Mononuclear cell (primary cell): ENCODE measurements around the gene TMEM43. TPM values are rescaled to one million over a fixed set of nuclear protein-coding genes. Genes with fewer than 3 reads are reported as not detected.

ENCODE experiments used
- H3K27me3 ChIP-seq: 2 replicates; pipeline ENCODE4 v1.6.0; 2011; ENCODE audit warnings: low read length, control low read depth; ENCODE audit not compliant: insufficient read depth
- H3K4me1 ChIP-seq: 2 replicates; pipeline ENCODE4 v1.5.1; 2011; ENCODE audit warnings: mild to moderate bottlenecking, low read length, control low read depth; ENCODE audit not compliant: insufficient read depth
- H3K4me3 ChIP-seq: 2 replicates; pipeline ENCODE4 v1.5.1; 2011; ENCODE audit warnings: mild to moderate bottlenecking, low read length, moderate library complexity
- H3K9me3 ChIP-seq: 2 replicates; pipeline ENCODE4 v1.5.1; 2011; ENCODE audit warnings: low read depth, mild to moderate bottlenecking, control low read depth, low read length
- total RNA-seq: library from RNA; depleted of rRNA; stranded (reverse); fragments of >200 nt; gene quantifications from one replicate; pipeline ENCODE4 v1.2.3, GENCODE V29; 2012

The TMEM43 gene
- total RNA-seq, 1 donor, result 23.7 TPM

GRCh38 chr3:14150078-14150477 is 25.2 kb downstream of the TMEM43 start:
- peaks cover 22% of the 10 kb centered on the region for H3K4me1 ChIP-seq
- H3K4me3 ChIP-seq, result no peak overlapping the region
- no peaks in the 10 kb centered on the region for H3K27me3 ChIP-seq
- no peaks in the 10 kb centered on the region for H3K9me3 ChIP-seq

GRCh38 chr3:14150491-14151230 is 25.8 kb downstream of the TMEM43 start:
- no peaks in the 10 kb centered on the region for H3K27me3 ChIP-seq
- H3K9me3 ChIP-seq, result no peaks in the 10 kb centered on the region
- no peak overlapping the region for H3K4me3 ChIP-seq
- H3K4me1 ChIP-seq, result peaks cover 16% of the 10 kb centered on the region

GRCh38 chr3:14151471-14152083 is 26.7 kb downstream of the TMEM43 start:
- no peak overlapping the region for H3K4me3 ChIP-seq
- H3K9me3 ChIP-seq, result no peaks in the 10 kb centered on the region
- peaks cover 9% of the 10 kb centered on the region for H3K4me1 ChIP-seq

GRCh38 chr3:14152233-14152962 is 27.5 kb downstream of the TMEM43 start:
- no peaks in the 10 kb centered on the region for H3K27me3 ChIP-seq
- H3K4me1 ChIP-seq, result peaks cover under 1% of the 10 kb centered on the region
- no peaks in the 10 kb centered on the region for H3K9me3 ChIP-seq
- no peak overlapping the region for H3K4me3 ChIP-seq

More at GRCh38 chr3:14151471-14152083, 26.7 kb downstream of the TMEM43 start:
- H3K27me3 ChIP-seq, result no peaks in the 10 kb centered on the region

GRCh38 chr3:14152963-14153355 is 28.1 kb downstream of the TMEM43 start:
- no peaks in the 10 kb centered on the region for H3K9me3 ChIP-seq
- no peaks in the 10 kb centered on the region for H3K4me1 ChIP-seq
- H3K27me3 ChIP-seq, result no peaks in the 10 kb centered on the region
- no peak overlapping the region for H3K4me3 ChIP-seq

GRCh38 chr3:14153663-14154062 is 28.8 kb downstream of the TMEM43 start:
- Histone ChIP-seq H3K9me3 (no peaks in the 10 kb centered on the region), H3K27me3 (no peaks in the 10 kb centered on the region), H3K4me3 (no peak overlapping the region), H3K4me1 (no peaks in the 10 kb centered on the region)

- Histone ChIP-seq H3K4me1 (no peaks in the 10 kb centered on the region), H3K27me3 (no peaks in the 10 kb centered on the region), H3K4me3 (no peak overlapping the region), H3K9me3 (no peaks in the 10 kb centered on the region)
Observed at GRCh38 chr3:14154276-14154675, 29.4 kb downstream of the TMEM43 start.

- Histone ChIP-seq H3K9me3 (no peaks in the 10 kb centered on the region), H3K4me3 (no peak overlapping the region), H3K27me3 (no peaks in the 10 kb centered on the region), H3K4me1 (no peaks in the 10 kb centered on the region)
Observed at GRCh38 chr3:14154895-14155440, 30.1 kb downstream of the TMEM43 start.

GRCh38 chr3:14156201-14156600 is 31.3 kb downstream of the TMEM43 start:
- H3K27me3 ChIP-seq, result no peaks in the 10 kb centered on the region
- no peak overlapping the region for H3K4me3 ChIP-seq
- no peaks in the 10 kb centered on the region for H3K4me1 ChIP-seq
- peaks cover 7% of the 10 kb centered on the region for H3K9me3 ChIP-seq

- H3K9me3 ChIP-seq, result peaks cover 15% of the 10 kb centered on the region
- no peaks in the 10 kb centered on the region for H3K27me3 ChIP-seq
- no peak overlapping the region for H3K4me3 ChIP-seq
- H3K4me1 ChIP-seq, result no peaks in the 10 kb centered on the region
Observed at GRCh38 chr3:14156843-14157561, 32.1 kb downstream of the TMEM43 start.

- peaks cover 20% of the 10 kb centered on the region for H3K9me3 ChIP-seq
- H3K4me3 ChIP-seq, result no peak overlapping the region
- no peaks in the 10 kb centered on the region for H3K4me1 ChIP-seq
- no peaks in the 10 kb centered on the region for H3K27me3 ChIP-seq
Observed at GRCh38 chr3:14157951-14158350, 33.1 kb downstream of the TMEM43 start.

- Histone ChIP-seq H3K4me1 (no peaks in the 10 kb centered on the region), H3K4me3 (no peak overlapping the region), H3K9me3 (peaks cover 20% of the 10 kb centered on the region), H3K27me3 (no peaks in the 10 kb centered on the region)
Observed at GRCh38 chr3:14158370-14158769, 33.5 kb downstream of the TMEM43 start.

GRCh38 chr3:14159426-14159825 is 34.6 kb downstream of the TMEM43 start:
- no peak overlapping the region for H3K4me3 ChIP-seq
- H3K4me1 ChIP-seq, result no peaks in the 10 kb centered on the region
- H3K27me3 ChIP-seq, result no peaks in the 10 kb centered on the region
- H3K9me3 ChIP-seq, result peaks cover 20% of the 10 kb centered on the region

- no peaks in the 10 kb centered on the region for H3K27me3 ChIP-seq
Observed at GRCh38 chr3:14161282-14161681, 36.4 kb downstream of the TMEM43 start.

GRCh38 chr3:14162178-14162577 is 37.3 kb downstream of the TMEM43 start:
- H3K4me1 ChIP-seq, result no peaks in the 10 kb centered on the region
- H3K4me3 ChIP-seq, result no peak overlapping the region
- no peaks in the 10 kb centered on the region for H3K27me3 ChIP-seq
- H3K9me3 ChIP-seq, result peaks cover 20% of the 10 kb centered on the region

More at GRCh38 chr3:14161282-14161681, 36.4 kb downstream of the TMEM43 start:
- Histone ChIP-seq H3K4me1 (no peaks in the 10 kb centered on the region), H3K9me3 (peaks cover 20% of the 10 kb centered on the region), H3K4me3 (no peak overlapping the region)
